ENCODE results near the gene TMTC2.

TMTC2 gene

DNA sequence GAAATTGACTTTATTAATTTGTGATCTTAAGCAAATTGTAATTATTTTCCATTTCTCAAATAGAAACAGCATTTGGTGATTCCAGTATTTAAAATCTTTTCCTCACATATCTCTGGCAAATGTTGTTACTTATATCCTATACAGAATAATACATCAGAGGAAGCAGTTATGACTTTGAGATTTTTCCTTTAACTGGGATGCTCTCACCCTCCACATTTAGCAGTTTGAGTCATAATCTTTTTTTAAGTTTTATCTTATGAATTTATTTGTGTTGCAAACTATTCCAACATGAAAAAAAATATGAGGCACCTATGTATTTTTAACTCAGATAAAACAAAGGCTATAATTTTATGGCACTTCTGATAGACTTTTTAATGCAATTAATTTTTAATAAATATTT lies 311.8 kb downstream of the TMTC2 start:
- Histone ChIP-seq H3K79me2 (ENCODE audit: insufficient read depth, low read depth) (no peaks in the 10 kb centered on the region), H3K9ac (no peak overlapping the region), H3K27me3 (ENCODE audit: insufficient read depth, low read depth) (no peaks in the 10 kb centered on the region), H4K20me1 (ENCODE audit: insufficient read depth) (no peaks in the 10 kb centered on the region), H3K4me2 (no peak overlapping the region), H3K4me3 (IDR thresholded peaks at IDR 0.05; ENCODE audit: insufficient read depth, low read depth, low read length) (no peak overlapping the region), H3K36me3 (ENCODE audit: insufficient read depth) (no peaks in the 10 kb centered on the region), H2AFZ (ENCODE audit: low read depth) (no peak overlapping the region), H3K27ac (no peak overlapping the region), H3K4me1 (ENCODE audit: low read depth, poor library complexity, severe bottlenecking) (no peaks in the 10 kb centered on the region)
- TF ChIP-seq, protein P1, sequence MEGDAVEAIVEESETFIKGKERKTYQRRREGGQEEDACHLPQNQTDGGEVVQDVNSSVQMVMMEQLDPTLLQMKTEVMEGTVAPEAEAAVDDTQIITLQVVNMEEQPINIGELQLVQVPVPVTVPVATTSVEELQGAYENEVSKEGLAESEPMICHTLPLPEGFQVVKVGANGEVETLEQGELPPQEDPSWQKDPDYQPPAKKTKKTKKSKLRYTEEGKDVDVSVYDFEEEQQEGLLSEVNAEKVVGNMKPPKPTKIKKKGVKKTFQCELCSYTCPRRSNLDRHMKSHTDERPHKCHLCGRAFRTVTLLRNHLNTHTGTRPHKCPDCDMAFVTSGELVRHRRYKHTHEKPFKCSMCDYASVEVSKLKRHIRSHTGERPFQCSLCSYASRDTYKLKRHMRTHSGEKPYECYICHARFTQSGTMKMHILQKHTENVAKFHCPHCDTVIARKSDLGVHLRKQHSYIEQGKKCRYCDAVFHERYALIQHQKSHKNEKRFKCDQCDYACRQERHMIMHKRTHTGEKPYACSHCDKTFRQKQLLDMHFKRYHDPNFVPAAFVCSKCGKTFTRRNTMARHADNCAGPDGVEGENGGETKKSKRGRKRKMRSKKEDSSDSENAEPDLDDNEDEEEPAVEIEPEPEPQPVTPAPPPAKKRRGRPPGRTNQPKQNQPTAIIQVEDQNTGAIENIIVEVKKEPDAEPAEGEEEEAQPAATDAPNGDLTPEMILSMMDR (conservative IDR thresholded peaks at IDR 0.05; ENCODE audit: low read depth, low read length) = no peak

DNA sequence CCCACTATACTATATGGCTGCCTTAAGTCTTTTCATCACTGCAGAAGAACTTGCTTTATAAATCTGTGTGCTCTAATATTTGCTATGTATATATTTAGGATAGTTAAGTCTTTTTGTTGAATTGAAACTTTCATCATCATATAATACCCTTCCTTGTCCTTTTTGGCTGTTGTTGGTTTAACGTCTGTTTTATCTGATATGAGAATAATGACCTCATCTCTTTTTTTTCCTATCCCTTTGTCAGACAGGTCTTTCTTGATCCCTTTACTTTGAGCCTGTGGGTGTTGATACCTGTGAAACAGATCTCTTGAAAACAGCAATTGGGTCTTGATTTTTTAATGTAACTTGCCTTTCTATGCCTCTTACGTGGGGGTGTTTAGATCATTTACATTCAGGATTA lies 316.3 kb downstream of the TMTC2 start:
- TF ChIP-seq, protein P1 (conservative IDR thresholded peaks at IDR 0.05; ENCODE audit: low read depth, low read length) = no peak
- Histone ChIP-seq H3K79me2 (ENCODE audit: insufficient read depth, low read depth) (no peaks in the 10 kb centered on the region), H3K27me3 (ENCODE audit: insufficient read depth, low read depth) (no peaks in the 10 kb centered on the region), H3K4me2 (no peak overlapping the region), H3K4me3 (IDR thresholded peaks at IDR 0.05; ENCODE audit: insufficient read depth, low read depth, low read length) (no peak overlapping the region), H3K9ac (no peak overlapping the region), H4K20me1 (ENCODE audit: insufficient read depth) (no peaks in the 10 kb centered on the region), H3K27ac (no peak overlapping the region), H3K4me1 (ENCODE audit: low read depth, poor library complexity, severe bottlenecking) (no peaks in the 10 kb centered on the region), H2AFZ (ENCODE audit: low read depth) (no peak overlapping the region), H3K36me3 (ENCODE audit: insufficient read depth) (no peaks in the 10 kb centered on the region)

DNA sequence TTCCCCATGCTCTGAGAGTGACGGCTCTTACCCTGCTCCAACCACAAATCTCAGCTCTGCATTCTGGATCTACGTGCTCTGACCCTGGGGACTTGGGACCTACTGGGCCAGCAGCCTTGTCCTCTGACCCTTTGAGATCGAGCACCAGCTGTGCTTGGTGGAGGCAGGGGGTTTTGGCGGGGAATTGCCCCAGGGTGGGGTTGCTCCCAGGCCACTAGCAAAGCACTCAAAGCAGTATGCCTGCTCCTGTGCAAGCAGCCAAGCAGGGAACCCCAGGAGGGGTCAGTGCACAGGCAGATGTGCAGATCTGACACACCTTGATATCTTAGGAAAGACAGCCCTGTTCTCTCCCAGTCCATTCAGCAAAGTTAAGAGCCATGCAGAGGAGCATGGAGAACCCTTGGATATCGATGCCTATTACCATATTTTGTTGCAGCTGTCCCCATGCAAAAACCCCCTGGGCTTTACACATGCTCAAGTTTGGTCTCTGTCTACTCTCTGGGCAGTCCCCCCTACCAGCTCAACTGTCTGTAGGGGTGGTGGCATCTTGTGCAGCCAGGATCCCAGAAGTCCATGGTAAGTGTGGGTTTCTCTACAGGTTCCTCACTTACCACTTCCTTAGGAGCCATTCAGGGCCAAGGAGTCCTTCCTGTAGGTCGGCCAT lies 319.0 kb downstream of the TMTC2 start:
- H3K79me2 ChIP-seq (ENCODE audit: insufficient read depth, low read depth) = no peaks in the 10 kb centered on the region
- H2AFZ ChIP-seq (ENCODE audit: low read depth) = no peak overlapping the region
- H3K27ac ChIP-seq = no peak overlapping the region
- no peak overlapping the region for H3K9ac ChIP-seq
- no peaks in the 10 kb centered on the region for H3K36me3 ChIP-seq (ENCODE audit: insufficient read depth)
- no peaks in the 10 kb centered on the region for H3K27me3 ChIP-seq (ENCODE audit: insufficient read depth, low read depth)
- H3K4me3 ChIP-seq (IDR thresholded peaks at IDR 0.05; ENCODE audit: insufficient read depth, low read depth, low read length) = no peak overlapping the region
- H3K4me2 ChIP-seq = no peak overlapping the region
- TF ChIP-seq, protein P1 (conservative IDR thresholded peaks at IDR 0.05; ENCODE audit: low read depth, low read length) = no peak
- H4K20me1 ChIP-seq (ENCODE audit: insufficient read depth) = no peaks in the 10 kb centered on the region
- H3K4me1 ChIP-seq (ENCODE audit: low read depth, poor library complexity, severe bottlenecking) = no peaks in the 10 kb centered on the region

DNA sequence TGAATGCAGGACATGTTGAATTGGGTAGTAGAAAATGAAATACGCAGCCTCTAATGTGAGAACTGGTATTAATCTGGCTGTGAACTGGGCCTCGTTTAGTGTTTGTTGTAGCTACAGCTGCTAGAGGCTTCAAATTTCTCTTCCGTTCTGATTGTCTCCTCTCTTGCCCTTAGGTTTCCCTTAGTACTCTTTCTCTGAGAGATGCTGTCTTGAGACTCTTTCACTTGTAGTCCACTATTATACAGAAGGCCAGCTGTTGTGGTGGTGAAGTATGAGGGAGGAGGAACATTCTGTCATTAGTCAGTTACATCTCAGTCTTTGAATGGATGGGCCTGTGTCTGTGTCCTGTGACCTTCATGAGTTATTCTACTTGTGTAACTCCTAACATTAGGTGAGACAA lies 322.0 kb downstream of the TMTC2 start:
- Histone ChIP-seq H3K79me2 (ENCODE audit: insufficient read depth, low read depth) (no peaks in the 10 kb centered on the region), H3K27me3 (ENCODE audit: insufficient read depth, low read depth) (no peaks in the 10 kb centered on the region), H3K27ac (no peak overlapping the region), H2AFZ (ENCODE audit: low read depth) (no peak overlapping the region), H3K4me3 (IDR thresholded peaks at IDR 0.05; ENCODE audit: insufficient read depth, low read depth, low read length) (no peak overlapping the region), H3K4me1 (ENCODE audit: low read depth, poor library complexity, severe bottlenecking) (no peaks in the 10 kb centered on the region), H3K9ac (no peak overlapping the region), H3K36me3 (ENCODE audit: insufficient read depth) (no peaks in the 10 kb centered on the region), H3K4me2 (no peak overlapping the region), H4K20me1 (ENCODE audit: insufficient read depth) (no peaks in the 10 kb centered on the region)
- TF ChIP-seq, protein P1 (conservative IDR thresholded peaks at IDR 0.05; ENCODE audit: low read depth, low read length) = no peak

Measured in KMS-11 (cell line).